ENCODE measurements around the gene TBC1D1.

DNA sequence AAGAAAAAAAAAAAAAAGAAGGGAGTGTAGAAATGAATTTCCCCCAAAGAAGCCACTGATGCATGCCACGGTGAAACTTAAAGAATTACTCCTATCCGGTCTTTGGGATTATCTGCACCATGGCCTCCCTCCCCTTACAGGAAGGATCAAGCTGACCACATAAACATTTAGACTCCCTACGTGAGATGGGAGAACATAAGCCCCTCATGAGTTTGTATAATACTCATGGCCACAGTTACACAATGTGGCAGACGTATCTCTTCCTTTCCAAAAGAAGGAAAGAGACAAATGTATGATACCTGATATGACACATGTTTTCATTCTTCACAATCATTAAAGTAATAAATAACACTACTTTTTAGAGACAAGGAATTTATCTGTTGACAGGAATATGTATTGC lies 66.1 kb downstream of the TBC1D1 start:
- TF ChIP-seq CTCF (conservative IDR thresholded peaks at IDR 0.05 in 1 of 2, IDR thresholded peaks at IDR 0.05 in 1 of 2; ENCODE audit: low read depth in 1 of 2, low read length in 2 of 2) (no peak), EZH2 (IDR thresholded peaks at IDR 0.05; ENCODE audit: low read length, missing control alignments) (no peak)
